Thyroid gland (tissue), 4 donors: ENCODE data around the gene TET3.

Source experiments
- POLR2A ChIP-seq, 2 donors: fragments of 450-650 bp; IDR thresholded peaks; one replicate each; pipeline ENCODE4 v1.6.1; 2017; ENCODE audit warnings: antibody characterized with exemption in 2 of 2, mild to moderate bottlenecking in 2 of 2, moderate library complexity in 1 of 2
- TF ChIP-seq, protein P1 (sequence below), 6 experiments: fragments of 200-600 bp in 3 of 6; fragments of 450-650 bp in 3 of 6; sonication (generic) in 3 of 6; IDR thresholded peaks; one replicate each; pipeline ENCODE4 v1.5.1; 2016 to 2019; ENCODE audit warnings: antibody characterized with exemption in 6 of 6, mild to moderate bottlenecking in 2 of 6, inconsistent platforms in 1 of 6, moderate library complexity in 1 of 6

GRCh38 chr2:73986085-73986681, 1.5 kb downstream of the TET3 start:
- no peak for TF ChIP-seq POLR2A (IDR thresholded peaks at IDR 0.05)
- TF ChIP-seq, protein P1, sequence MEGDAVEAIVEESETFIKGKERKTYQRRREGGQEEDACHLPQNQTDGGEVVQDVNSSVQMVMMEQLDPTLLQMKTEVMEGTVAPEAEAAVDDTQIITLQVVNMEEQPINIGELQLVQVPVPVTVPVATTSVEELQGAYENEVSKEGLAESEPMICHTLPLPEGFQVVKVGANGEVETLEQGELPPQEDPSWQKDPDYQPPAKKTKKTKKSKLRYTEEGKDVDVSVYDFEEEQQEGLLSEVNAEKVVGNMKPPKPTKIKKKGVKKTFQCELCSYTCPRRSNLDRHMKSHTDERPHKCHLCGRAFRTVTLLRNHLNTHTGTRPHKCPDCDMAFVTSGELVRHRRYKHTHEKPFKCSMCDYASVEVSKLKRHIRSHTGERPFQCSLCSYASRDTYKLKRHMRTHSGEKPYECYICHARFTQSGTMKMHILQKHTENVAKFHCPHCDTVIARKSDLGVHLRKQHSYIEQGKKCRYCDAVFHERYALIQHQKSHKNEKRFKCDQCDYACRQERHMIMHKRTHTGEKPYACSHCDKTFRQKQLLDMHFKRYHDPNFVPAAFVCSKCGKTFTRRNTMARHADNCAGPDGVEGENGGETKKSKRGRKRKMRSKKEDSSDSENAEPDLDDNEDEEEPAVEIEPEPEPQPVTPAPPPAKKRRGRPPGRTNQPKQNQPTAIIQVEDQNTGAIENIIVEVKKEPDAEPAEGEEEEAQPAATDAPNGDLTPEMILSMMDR (IDR thresholded peaks at IDR 0.05), result no peak
